PFSK-1 (cell line): ENCODE results near the gene KCNQ5.

Experiments
- FOXP2 ChIP-seq: optimal IDR thresholded peaks from 2 replicates; pipeline ENCODE3; 2011; ENCODE audit warnings: borderline replicate concordance, control low read depth, inconsistent platforms; ENCODE audit not compliant: insufficient read depth; ENCODE audit errors: extremely low read length, extremely low read depth
- POLR2AphosphoS5 ChIP-seq: IDR thresholded peaks from 2 replicates; pipeline ENCODE4 v1.6.1; 2012; ENCODE audit warnings: low read depth, mild to moderate bottlenecking, control low read depth, low read length, moderate library complexity
- REST ChIP-seq, 2 experiments: IDR thresholded peaks; 2 replicates each; pipeline versions ENCODE4 v1.6.1 to v1.8.0; 2011 to 2012; ENCODE audit warnings: low read depth in 2 of 2, low read length in 2 of 2, control low read depth in 1 of 2, inconsistent platforms in 1 of 2, mild to moderate bottlenecking in 1 of 2, moderate library complexity in 1 of 2; ENCODE audit not compliant: insufficient read depth in 1 of 2
- SIN3A ChIP-seq: IDR thresholded peaks from 2 replicates; pipeline ENCODE4 v1.6.1; 2012; ENCODE audit warnings: mild to moderate bottlenecking, low read length, moderate library complexity, borderline replicate concordance; ENCODE audit not compliant: insufficient read depth
- TAF1 ChIP-seq: IDR thresholded peaks from 2 replicates; pipeline ENCODE4 v1.6.1; 2012; ENCODE audit warnings: low read length, control low read depth, borderline replicate concordance; ENCODE audit not compliant: insufficient read depth

- TF ChIP-seq TAF1 (no peak), POLR2AphosphoS5 (no peak), REST (IDR thresholded peaks at IDR 0.05; ENCODE audit: insufficient read depth in 1 of 2, low read depth in 2 of 2, low read length in 2 of 2) (no peak), FOXP2 (no peak), SIN3A (no peak)
Measured at GRCh38 chr6:72836971-72837370, 215.1 kb downstream of the KCNQ5 start.
